Neuronal stem cell (in vitro differentiated cells): ENCODE measurements around the gene COPB1. TPM values are rescaled to one million over a fixed set of nuclear protein-coding genes. Genes with fewer than 3 reads are reported as not detected.

ENCODE experiments used
- DNase-seq: peaks from one replicate; pipeline ENCODE4 v3.0.0-alpha.2; 2013; ENCODE audit warnings: low spot score
- H2AFZ ChIP-seq: one replicate; pipeline ENCODE4 v1.6.1; 2013; ENCODE audit warnings: mild to moderate bottlenecking, low read length, inconsistent platforms
- H2AK5ac ChIP-seq: 2 replicates; pipeline ENCODE4 v1.6.1; 2013; ENCODE audit warnings: low read depth, mild to moderate bottlenecking, inconsistent platforms, low read length, moderate library complexity, mixed read lengths
- H2BK120ac ChIP-seq: 2 replicates; pipeline ENCODE4 v1.6.1; 2013; ENCODE audit warnings: low read depth, mild to moderate bottlenecking, inconsistent platforms, low read length, moderate library complexity, mixed read lengths
- H2BK12ac ChIP-seq: one replicate; pipeline ENCODE4 v1.6.1; 2013; ENCODE audit warnings: low read length, inconsistent platforms
- H2BK15ac ChIP-seq: 2 replicates; pipeline ENCODE4 v1.6.1; 2013; ENCODE audit warnings: mild to moderate bottlenecking, low read length, inconsistent platforms, mixed read lengths
- H2BK5ac ChIP-seq: one replicate; pipeline ENCODE4 v1.6.1; 2013; ENCODE audit warnings: inconsistent platforms, mild to moderate bottlenecking, low read length, moderate library complexity
- H3K14ac ChIP-seq: one replicate; pipeline ENCODE4 v1.6.1; 2013; ENCODE audit warnings: low read length, inconsistent platforms
- H3K18ac ChIP-seq: 2 replicates; pipeline ENCODE4 v1.6.1; 2013; ENCODE audit warnings: low read length, inconsistent platforms
- H3K23ac ChIP-seq: 2 replicates; pipeline ENCODE4 v1.6.1; 2013; ENCODE audit warnings: low read depth, mild to moderate bottlenecking, mixed read lengths, low read length, inconsistent platforms; ENCODE audit not compliant: poor library complexity
- H3K27ac ChIP-seq: replicated peaks from 3 replicates; pipeline ENCODE4 v1.5.1; 2013; ENCODE audit warnings: low read length, inconsistent platforms
- H3K27me3 ChIP-seq, 3 experiments: 2 replicates each; pipeline ENCODE4 v1.6.1; 2013; ENCODE audit warnings: low read length in 3 of 3, mild to moderate bottlenecking in 2 of 3, inconsistent platforms in 1 of 3, low read depth in 1 of 3, mixed read lengths in 1 of 3, moderate library complexity in 1 of 3; ENCODE audit not compliant: control insufficient read depth in 3 of 3, insufficient read depth in 3 of 3
- H3K36me3 ChIP-seq, 2 donors: replicated peaks in 1 of 2; 2 replicates each; pipeline ENCODE4 v1.6.1; 2013; ENCODE audit warnings: low read length in 2 of 2; ENCODE audit not compliant: control insufficient read depth in 2 of 2, insufficient read depth in 2 of 2
- H3K4ac ChIP-seq: 2 replicates; pipeline ENCODE4 v1.6.1; 2013; ENCODE audit warnings: inconsistent platforms, mild to moderate bottlenecking, low read length, moderate library complexity
- H3K4me1 ChIP-seq, 2 donors: 1 replicate in 1 of 2; 2 replicates in 1 of 2; pipeline ENCODE4 v1.6.1; 2013; ENCODE audit warnings: low read length in 2 of 2, low read depth in 1 of 2; ENCODE audit not compliant: control insufficient read depth in 2 of 2, insufficient read depth in 1 of 2
- H3K4me2 ChIP-seq: one replicate; pipeline ENCODE4 v1.6.1; 2013; ENCODE audit warnings: mild to moderate bottlenecking, low read length, inconsistent platforms; ENCODE audit not compliant: insufficient read depth, poor library complexity, severe bottlenecking
- H3K4me3 ChIP-seq, 2 donors: 2 replicates each; pipeline ENCODE4 v1.5.1; 2013; ENCODE audit warnings: low read length in 2 of 2, mild to moderate bottlenecking in 2 of 2, inconsistent platforms in 1 of 2, moderate library complexity in 1 of 2
- H3K79me1 ChIP-seq: one replicate; pipeline ENCODE4 v1.6.1; 2013; ENCODE audit warnings: low read depth, mild to moderate bottlenecking, inconsistent platforms, low read length, moderate library complexity
- H3K9ac ChIP-seq: one replicate; pipeline ENCODE4 v1.6.1; 2013; ENCODE audit warnings: mild to moderate bottlenecking, low read depth, low read length, inconsistent platforms; ENCODE audit not compliant: poor library complexity
- H3K9me3 ChIP-seq, 2 donors: replicated peaks in 1 of 2; 2 replicates each; pipeline versions ENCODE3 to v1.6.1; 2013; ENCODE audit warnings: low read length in 2 of 2, mild to moderate bottlenecking in 2 of 2, inconsistent platforms in 1 of 2, low read depth in 1 of 2, mixed read lengths in 1 of 2, moderate library complexity in 1 of 2; ENCODE audit not compliant: control insufficient read depth in 2 of 2, insufficient read depth in 1 of 2
- H4K8ac ChIP-seq: one replicate; pipeline ENCODE4 v1.6.1; 2013; ENCODE audit warnings: low read depth, mild to moderate bottlenecking, inconsistent platforms, low read length, moderate library complexity
- H4K91ac ChIP-seq: one replicate; pipeline ENCODE4 v1.6.1; 2013; ENCODE audit warnings: low read length, low read depth, mild to moderate bottlenecking, inconsistent platforms; ENCODE audit not compliant: poor library complexity
- WGBS, 2 donors: extraction: QIAGEN DNeasy Blood & Tissue Kit; methylation state at CpG; one replicate each; pipeline ENCODE4 v1.1.7; 2013; ENCODE audit warnings: missing lambda C conversion rate in 2 of 2, mixed read lengths in 1 of 2; ENCODE audit not compliant: insufficient read length in 2 of 2, insufficient replicate concordance in 1 of 2; ENCODE audit errors: extremely low coverage in 2 of 2; 5-methylcytosine and 5-hydroxymethylcytosine counted together
- polyA plus RNA-seq, 2 experiments: library from polyadenylated mRNA; stranded (reverse); fragments of 200-250 nt; gene quantifications; one replicate each; pipeline ENCODE4 v1.2.3, GENCODE V29; 2013

Gene COPB1
- 56.3 TPM for polyA plus RNA-seq (2013, experiment 1 of 2)
- 56.9 TPM for polyA plus RNA-seq (2013, experiment 2 of 2)

GRCh38 chr11:14499560-14500180 is at the start of gene COPB1:
TSS of gene COPB1 (minus strand) at chr11:14499811. CDS start at chr11:14498928, 883 bp downstream.
- no CpG with 5 or more reads among the region's 37 CpGs for WGBS, 2 donors
- H3K36me3 ChIP-seq, result peaks cover 7 to 54% of the 10 kb centered on the region in 2 donors

GRCh38 chr11:14547440-14547839 is 47.8 kb upstream of the COPB1 start:
- Histone ChIP-seq H3K4me3 (no peak overlapping the region), H2BK120ac (no peak overlapping the region), H3K9me3 (no peaks in the 10 kb centered on the region), H2AFZ (no peak overlapping the region), H3K4me1 (peaks cover 0 to 1% of the 10 kb centered on the region in 2 donors), H3K27ac (no peak overlapping the region), H3K36me3 (no peaks in the 10 kb centered on the region), H3K23ac (no peak overlapping the region), H3K4me2 (no peak overlapping the region), H3K79me1 (no peaks in the 10 kb centered on the region), H3K14ac (no peak overlapping the region), H2AK5ac (no peak overlapping the region), H2BK12ac (no peak overlapping the region), H3K27me3 (no peaks in the 10 kb centered on the region), H2BK5ac (no peak overlapping the region), H3K4ac (no peak overlapping the region), H3K9ac (no peak overlapping the region), H4K8ac (no peak overlapping the region), H4K91ac (no peak overlapping the region), H2BK15ac (no peak overlapping the region), H3K18ac (no peak overlapping the region)
- no peak for DNase-seq
- no CpG with 5 or more reads among the region's 2 CpGs for WGBS, 2 donors

More at GRCh38 chr11:14499560-14500180, at the start of gene COPB1:
- Histone ChIP-seq H3K4me1 (peaks cover 0 to 1% of the 10 kb centered on the region in 2 donors), H2AK5ac (peak within 1 kb of the TSS; percentile 28), H2AFZ (peak within 1 kb of the TSS; percentile 91), H3K14ac (no peak within 1 kb of the TSS), H4K8ac (no peak within 1 kb of the TSS), H2BK15ac (no peak within 1 kb of the TSS), H3K4ac (no peak within 1 kb of the TSS), H3K79me1 (peaks cover 2% of the 10 kb centered on the region), H3K9me3 (peaks cover 0 to 10% of the 10 kb centered on the region in 2 donors), H3K4me3 (peak within 1 kb of the TSS; percentile 97), H3K4me2 (peak within 1 kb of the TSS; percentile 78), H2BK12ac (no peak within 1 kb of the TSS), H3K27me3 (no peaks in the 10 kb centered on the region), H3K27ac (peak within 1 kb of the TSS; percentile 87), H3K9ac (peak within 1 kb of the TSS; percentile 95), H4K91ac (no peak within 1 kb of the TSS), H2BK120ac (no peak within 1 kb of the TSS), H3K18ac (peak within 1 kb of the TSS; percentile 92), H3K23ac (peak within 1 kb of the TSS; percentile 96), H2BK5ac (peak within 1 kb of the TSS; percentile 55)
- peak; percentile 81 for DNase-seq

GRCh38 chr11:14546672-14547071 is 47.1 kb upstream of the COPB1 start:
- H3K27ac ChIP-seq, result no peak overlapping the region
- H2AK5ac ChIP-seq, result no peak overlapping the region
- H3K4ac ChIP-seq, result no peak overlapping the region
- H3K4me3 ChIP-seq, result no peak overlapping the region
- H3K36me3 ChIP-seq, result no peaks in the 10 kb centered on the region
- H3K23ac ChIP-seq, result no peak overlapping the region
- H3K14ac ChIP-seq, result no peak overlapping the region
- H2BK5ac ChIP-seq, result no peak overlapping the region
- H2AFZ ChIP-seq, result no peak overlapping the region
- no peaks in the 10 kb centered on the region for H3K27me3 ChIP-seq
- no peak for DNase-seq
- H3K9ac ChIP-seq, result no peak overlapping the region
- no peak overlapping the region for H2BK15ac ChIP-seq
- no peaks in the 10 kb centered on the region for H3K79me1 ChIP-seq
- no peak overlapping the region for H4K8ac ChIP-seq
- H3K4me1 ChIP-seq, result peaks cover 0 to 6% of the 10 kb centered on the region in 2 donors
- no peak overlapping the region for H2BK120ac ChIP-seq
- H3K4me2 ChIP-seq, result no peak overlapping the region
- no peak overlapping the region for H2BK12ac ChIP-seq
- no peak overlapping the region for H4K91ac ChIP-seq
- H3K9me3 ChIP-seq, result no peaks in the 10 kb centered on the region
- no peak overlapping the region for H3K18ac ChIP-seq

GRCh38 chr11:14544611-14545010 is 45.0 kb upstream of the COPB1 start:
- no CpG with 5 or more reads among the region's 3 CpGs for WGBS, 2 donors
- H2BK5ac ChIP-seq, result no peak overlapping the region
- H2BK12ac ChIP-seq, result no peak overlapping the region
- no peak overlapping the region for H3K14ac ChIP-seq
- no peak overlapping the region for H4K8ac ChIP-seq
- no peaks in the 10 kb centered on the region for H3K27me3 ChIP-seq
- no peaks in the 10 kb centered on the region for H3K9me3 ChIP-seq
- H3K27ac ChIP-seq, result no peak overlapping the region
- no peak overlapping the region for H2BK15ac ChIP-seq
- H3K18ac ChIP-seq, result no peak overlapping the region
- no peak for DNase-seq
- H3K23ac ChIP-seq, result no peak overlapping the region
- no peak overlapping the region for H2AFZ ChIP-seq
- H3K36me3 ChIP-seq, result no peaks in the 10 kb centered on the region
- no peak overlapping the region for H3K4ac ChIP-seq
- H3K4me2 ChIP-seq, result no peak overlapping the region
- no peaks in the 10 kb centered on the region for H3K79me1 ChIP-seq
- no peak overlapping the region for H2AK5ac ChIP-seq
- H3K4me1 ChIP-seq, result peaks cover 0 to 6% of the 10 kb centered on the region in 2 donors
- no peak overlapping the region for H3K9ac ChIP-seq
- H3K4me3 ChIP-seq, result no peak overlapping the region
- H4K91ac ChIP-seq, result no peak overlapping the region
- H2BK120ac ChIP-seq, result no peak overlapping the region
